Dendritic cell treated with granulocyte-macrophage colony-stimulating factor and Interleukin-4, amounts not matched to agents 40 ng/mL and 50 ng/mL, for 4 days (primary cell): ENCODE measurements around the gene CLCA2.

ENCODE experiments used
- H3K27ac Mint-ChIP-seq: one replicate; pipeline ENCODE4 v1.8.0; 2022; ENCODE audit warnings: mild to moderate bottlenecking, mixed read lengths
- H3K27me3 Mint-ChIP-seq: one replicate; pipeline ENCODE4 v1.8.0; 2022; ENCODE audit warnings: mild to moderate bottlenecking, mixed read lengths
- H3K36me3 Mint-ChIP-seq: one replicate; pipeline ENCODE4 v1.8.0; 2022; ENCODE audit warnings: low read depth, mixed read lengths
- H3K4me1 Mint-ChIP-seq: one replicate; pipeline ENCODE4 v1.8.0; 2022; ENCODE audit warnings: low read depth, mixed read lengths
- H3K4me3 Mint-ChIP-seq: one replicate; pipeline ENCODE4 v1.8.0; 2022; ENCODE audit warnings: mild to moderate bottlenecking, moderate library complexity, mixed read lengths
- H3K9me3 Mint-ChIP-seq: one replicate; pipeline ENCODE4 v1.8.0; 2022; ENCODE audit warnings: mixed read lengths
- intact Hi-C: fragments of 100-400 bp; cut with micrococcal nuclease; formaldehyde crosslinking; loops from one replicate; pipeline ENCODE4 v1.15.0; 2022

CLCA2 gene, protein sequence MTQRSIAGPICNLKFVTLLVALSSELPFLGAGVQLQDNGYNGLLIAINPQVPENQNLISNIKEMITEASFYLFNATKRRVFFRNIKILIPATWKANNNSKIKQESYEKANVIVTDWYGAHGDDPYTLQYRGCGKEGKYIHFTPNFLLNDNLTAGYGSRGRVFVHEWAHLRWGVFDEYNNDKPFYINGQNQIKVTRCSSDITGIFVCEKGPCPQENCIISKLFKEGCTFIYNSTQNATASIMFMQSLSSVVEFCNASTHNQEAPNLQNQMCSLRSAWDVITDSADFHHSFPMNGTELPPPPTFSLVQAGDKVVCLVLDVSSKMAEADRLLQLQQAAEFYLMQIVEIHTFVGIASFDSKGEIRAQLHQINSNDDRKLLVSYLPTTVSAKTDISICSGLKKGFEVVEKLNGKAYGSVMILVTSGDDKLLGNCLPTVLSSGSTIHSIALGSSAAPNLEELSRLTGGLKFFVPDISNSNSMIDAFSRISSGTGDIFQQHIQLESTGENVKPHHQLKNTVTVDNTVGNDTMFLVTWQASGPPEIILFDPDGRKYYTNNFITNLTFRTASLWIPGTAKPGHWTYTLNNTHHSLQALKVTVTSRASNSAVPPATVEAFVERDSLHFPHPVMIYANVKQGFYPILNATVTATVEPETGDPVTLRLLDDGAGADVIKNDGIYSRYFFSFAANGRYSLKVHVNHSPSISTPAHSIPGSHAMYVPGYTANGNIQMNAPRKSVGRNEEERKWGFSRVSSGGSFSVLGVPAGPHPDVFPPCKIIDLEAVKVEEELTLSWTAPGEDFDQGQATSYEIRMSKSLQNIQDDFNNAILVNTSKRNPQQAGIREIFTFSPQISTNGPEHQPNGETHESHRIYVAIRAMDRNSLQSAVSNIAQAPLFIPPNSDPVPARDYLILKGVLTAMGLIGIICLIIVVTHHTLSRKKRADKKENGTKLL

DNA sequence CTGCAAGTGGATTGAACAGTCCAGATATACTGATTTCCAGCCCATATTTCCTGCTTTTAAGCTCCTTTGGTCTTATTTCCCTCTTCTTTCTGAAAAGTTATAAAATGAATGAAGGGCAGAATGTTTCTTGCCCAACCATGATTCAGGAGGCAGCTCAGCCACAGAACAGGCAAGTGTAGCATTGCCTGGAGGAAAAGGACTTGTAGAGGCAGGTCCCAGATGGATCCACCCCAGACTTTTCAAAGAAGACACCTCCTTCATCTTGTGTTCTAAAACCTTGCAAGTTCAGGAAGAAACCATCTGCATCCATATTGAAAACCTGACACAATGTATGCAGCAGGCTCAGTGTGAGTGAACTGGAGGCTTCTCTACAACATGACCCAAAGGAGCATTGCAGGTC is at the start of gene CLCA2:
TSS of gene CLCA2 (plus strand) at position 299 of the 400 bp plus-strand sequence. CDS start at position 376, 77 bp downstream.
- H3K4me3 Mint-ChIP-seq: no peak within 1 kb of the TSS
- H3K4me1 Mint-ChIP-seq: peaks cover 11% of the 10 kb centered on the region
- intact Hi-C loops: no loop called here
- no peaks in the 10 kb centered on the region for H3K36me3 Mint-ChIP-seq
- H3K27me3 Mint-ChIP-seq: peaks cover 2% of the 10 kb centered on the region
- no peak within 1 kb of the TSS for H3K27ac Mint-ChIP-seq
- no peaks in the 10 kb centered on the region for H3K9me3 Mint-ChIP-seq

DNA sequence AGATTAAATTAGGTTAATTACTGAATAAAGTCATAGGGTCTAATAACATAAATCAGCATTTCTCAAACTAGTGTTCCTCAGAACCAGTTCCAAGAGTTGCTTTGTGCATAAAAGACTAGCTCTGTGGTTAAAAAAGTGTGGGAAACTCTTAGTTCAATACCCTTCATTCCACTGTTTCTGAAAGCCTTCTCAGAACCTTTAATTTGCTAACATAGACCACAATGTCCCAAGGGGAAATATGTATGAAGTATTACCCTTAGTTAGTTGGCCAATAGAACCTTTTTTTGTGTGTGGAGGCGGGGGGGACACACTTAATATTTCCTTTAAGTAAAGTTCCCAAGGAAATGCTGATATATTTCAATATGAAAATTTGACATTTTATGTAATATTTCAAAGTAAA is 48.3 kb upstream of the CLCA2 start:
- intact Hi-C loops: no loop called here
- Mint-ChIP-seq H3K36me3 (peaks cover 17% of the 10 kb centered on the region), H3K27ac (no peak overlapping the region), H3K4me3 (no peak overlapping the region), H3K9me3 (peaks cover 26% of the 10 kb centered on the region), H3K27me3 (no peaks in the 10 kb centered on the region), H3K4me1 (no peaks in the 10 kb centered on the region)

DNA sequence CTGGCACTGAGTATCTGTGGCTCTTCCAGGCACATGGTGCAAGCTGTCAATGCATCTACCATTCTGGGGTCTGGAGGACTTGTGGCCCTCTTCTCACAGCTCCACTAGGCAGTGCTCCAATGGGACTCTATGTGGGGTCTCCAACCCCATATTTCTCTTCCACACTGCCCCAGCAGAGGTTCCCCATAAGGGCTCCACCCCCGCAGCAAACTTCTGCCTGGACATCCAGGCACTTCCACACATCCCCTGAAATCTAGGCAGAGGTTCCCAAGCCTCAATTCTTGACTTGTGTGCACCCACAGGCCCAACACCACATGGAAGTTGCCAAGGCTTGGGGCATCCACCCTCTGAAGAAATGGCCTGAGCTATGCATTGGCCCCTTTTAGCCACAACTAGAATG is 46.6 kb upstream of the CLCA2 start:
- Mint-ChIP-seq H3K9me3 (peaks cover 26% of the 10 kb centered on the region), H3K36me3 (peaks cover 17% of the 10 kb centered on the region), H3K27me3 (no peaks in the 10 kb centered on the region), H3K4me3 (no peak overlapping the region), H3K27ac (no peak overlapping the region), H3K4me1 (no peaks in the 10 kb centered on the region)
- intact Hi-C loops: no loop called here

DNA sequence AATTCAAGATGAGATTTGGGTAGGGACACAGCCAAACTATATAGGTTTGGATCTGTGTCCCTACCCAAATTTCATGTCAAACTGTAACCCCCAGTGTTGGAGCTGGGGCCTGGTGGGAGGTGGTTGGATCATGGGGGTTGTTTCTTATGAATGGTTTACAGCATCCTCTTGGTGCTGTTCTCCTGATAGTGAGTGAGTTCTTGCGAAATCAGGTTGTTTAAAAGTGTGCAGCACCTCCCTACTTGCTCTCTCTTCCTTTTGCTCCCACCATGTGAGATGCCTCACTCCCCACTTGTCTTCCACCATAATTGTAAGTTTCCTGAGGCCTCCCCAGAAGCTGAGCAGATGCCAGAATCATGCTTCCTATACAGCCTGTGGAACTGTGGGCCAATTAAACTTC is 45.2 kb upstream of the CLCA2 start:
- H3K27me3 Mint-ChIP-seq: no peaks in the 10 kb centered on the region
- peaks cover 26% of the 10 kb centered on the region for H3K9me3 Mint-ChIP-seq
- H3K4me3 Mint-ChIP-seq: no peak overlapping the region
- H3K36me3 Mint-ChIP-seq: peaks cover 17% of the 10 kb centered on the region
- H3K27ac Mint-ChIP-seq: no peak overlapping the region
- intact Hi-C loops: no loop called here
- no peaks in the 10 kb centered on the region for H3K4me1 Mint-ChIP-seq

DNA sequence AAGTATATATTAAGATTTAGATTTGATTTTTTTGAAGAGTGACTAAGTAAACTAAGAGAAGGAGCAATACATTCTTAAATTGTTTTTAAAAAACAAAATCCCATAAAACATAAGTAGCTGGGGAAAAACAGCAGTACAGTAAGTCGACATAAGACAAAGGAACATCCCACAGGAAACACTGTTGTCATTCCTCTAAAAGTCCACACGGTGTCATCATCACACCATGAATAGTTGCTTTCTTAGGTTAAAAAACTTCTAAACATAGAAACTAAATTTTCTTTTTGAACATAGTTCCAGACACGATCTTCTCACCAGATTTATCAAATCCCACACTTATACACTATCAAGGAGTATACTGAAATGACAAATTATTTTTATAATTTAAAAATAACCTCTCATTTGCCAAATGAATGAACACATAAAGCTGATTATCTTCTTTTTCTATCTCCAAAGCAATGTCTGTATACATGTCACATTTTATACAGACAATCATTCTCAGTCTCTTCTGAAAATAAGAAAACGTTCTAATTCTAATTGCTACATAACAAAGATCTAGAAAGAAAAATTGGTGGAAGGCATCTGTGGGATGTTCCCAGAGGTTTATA is 43.6 kb upstream of the CLCA2 start:
- intact Hi-C loops: loop anchor here (2.0 to 5.0 kb wide), 3 partner anchors 128 to 702 kb away; no protein-coding TSS in a partner anchor
- no peaks in the 10 kb centered on the region for H3K4me1 Mint-ChIP-seq
- no peak overlapping the region for H3K27ac Mint-ChIP-seq
- H3K4me3 Mint-ChIP-seq: no peak overlapping the region
- H3K36me3 Mint-ChIP-seq: peaks cover 17% of the 10 kb centered on the region
- H3K27me3 Mint-ChIP-seq: no peaks in the 10 kb centered on the region
- H3K9me3 Mint-ChIP-seq: peaks cover 26% of the 10 kb centered on the region

DNA sequence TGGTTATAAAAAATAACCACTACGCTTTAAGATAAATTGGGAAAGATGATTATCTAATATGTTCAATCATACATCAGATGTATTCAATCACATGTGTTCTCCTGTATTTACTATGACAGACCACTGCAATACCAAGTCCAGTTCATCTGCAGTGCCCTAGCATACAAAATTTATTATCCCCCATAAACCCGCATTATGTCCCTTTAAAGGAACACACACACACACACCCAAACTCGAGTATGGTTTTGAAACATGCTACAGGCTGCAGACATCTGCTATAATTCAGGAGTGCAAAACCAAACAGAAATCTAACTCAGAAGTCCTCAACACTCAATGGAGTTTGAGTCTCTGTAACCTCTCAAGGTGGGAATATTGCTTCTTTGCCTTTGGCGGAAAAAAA is 42.7 kb upstream of the CLCA2 start:
- Mint-ChIP-seq H3K4me1 (no peaks in the 10 kb centered on the region), H3K4me3 (no peak overlapping the region), H3K27ac (no peak overlapping the region), H3K9me3 (peaks cover 26% of the 10 kb centered on the region), H3K36me3 (peaks cover 17% of the 10 kb centered on the region), H3K27me3 (no peaks in the 10 kb centered on the region)
- intact Hi-C loops: loop anchor here (2.0 to 5.0 kb wide), 3 partner anchors 128 to 701 kb away; no protein-coding TSS in a partner anchor

DNA sequence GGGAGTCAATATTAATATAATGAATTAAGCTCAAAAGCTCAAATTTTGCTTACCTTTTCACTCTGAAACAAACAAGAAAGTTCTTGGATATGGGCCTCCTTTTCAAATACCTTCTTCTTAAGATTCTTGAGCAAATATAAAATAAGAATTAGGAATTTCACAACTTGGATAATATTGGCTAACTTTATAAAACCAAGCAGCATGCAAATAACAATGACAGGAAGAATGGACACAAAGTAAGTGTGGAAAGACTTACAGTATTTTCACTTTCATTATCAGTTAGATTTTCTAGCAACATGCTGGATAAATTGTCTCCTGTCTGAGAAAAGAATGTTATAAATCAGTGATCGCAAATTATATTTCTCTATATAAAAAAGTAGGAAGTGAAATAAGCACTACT is 41.1 kb upstream of the CLCA2 start:
- no peak overlapping the region for H3K27ac Mint-ChIP-seq
- peaks cover 11% of the 10 kb centered on the region for H3K9me3 Mint-ChIP-seq
- no peak overlapping the region for H3K4me3 Mint-ChIP-seq
- no peaks in the 10 kb centered on the region for H3K4me1 Mint-ChIP-seq
- H3K27me3 Mint-ChIP-seq: no peaks in the 10 kb centered on the region
- intact Hi-C loops: loop anchor here (5.0 kb wide), 2 partner anchors 449 to 699 kb away; no protein-coding TSS in a partner anchor
- peaks cover 2% of the 10 kb centered on the region for H3K36me3 Mint-ChIP-seq

DNA sequence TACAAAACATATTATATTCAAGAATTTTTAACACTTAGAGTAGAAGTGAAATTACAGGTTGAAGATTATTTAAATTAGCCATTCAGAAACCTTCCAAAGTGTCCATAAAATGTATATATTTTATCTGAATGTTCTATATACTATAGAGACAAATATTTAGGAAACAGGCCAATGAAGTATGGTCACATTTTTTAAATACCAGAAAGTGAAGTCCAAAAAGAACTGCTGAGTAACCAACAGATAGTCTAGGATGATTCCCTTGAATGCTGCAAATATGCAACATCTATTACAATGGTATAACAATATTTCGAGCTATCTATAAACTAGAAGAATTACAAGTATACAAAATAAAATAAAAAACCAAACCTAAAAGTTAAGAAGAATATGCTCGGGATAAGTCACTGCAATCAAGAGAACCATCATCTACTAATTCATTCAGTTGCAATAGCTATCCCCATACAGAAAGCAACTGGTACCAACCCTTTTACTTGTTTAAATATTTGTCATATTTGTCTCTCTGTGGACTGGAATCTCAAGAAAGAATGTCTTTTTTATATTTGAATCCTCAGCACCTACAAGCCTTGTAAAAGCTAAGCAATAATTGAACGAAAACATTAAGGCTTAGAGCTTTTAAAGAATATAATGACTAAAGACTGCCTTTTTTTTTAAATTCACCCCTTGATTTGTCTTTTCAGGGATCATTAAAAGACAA is 35.9 kb upstream of the CLCA2 start:
- intact Hi-C loops: loop anchor here (5.0 kb wide), 1 partner anchor 314 kb away; the partner anchor contains the start of gene SH3GLB1
- Mint-ChIP-seq H3K27ac (no peak overlapping the region), H3K9me3 (no peaks in the 10 kb centered on the region), H3K36me3 (no peaks in the 10 kb centered on the region), H3K4me3 (no peak overlapping the region), H3K27me3 (no peaks in the 10 kb centered on the region), H3K4me1 (peaks cover 8% of the 10 kb centered on the region)

DNA sequence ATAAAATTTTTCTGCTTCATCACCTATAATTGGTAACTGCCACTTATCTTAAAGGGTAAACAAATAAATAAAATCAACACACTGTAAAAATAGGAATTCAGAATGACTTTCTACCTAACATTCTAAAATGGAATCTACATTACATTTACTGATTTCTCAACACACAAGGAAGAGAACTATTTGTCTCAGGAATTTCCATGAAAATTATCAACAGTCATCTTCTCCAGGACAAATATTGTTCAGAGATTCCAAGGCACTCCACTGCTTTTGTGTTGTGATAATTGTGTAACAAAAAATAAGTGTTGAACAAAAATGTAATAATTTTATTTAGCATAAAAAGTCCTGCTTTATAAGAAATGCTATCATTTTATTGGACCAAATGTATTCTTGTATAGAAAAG is 35.2 kb upstream of the CLCA2 start:
- Mint-ChIP-seq H3K36me3 (no peaks in the 10 kb centered on the region), H3K27me3 (no peaks in the 10 kb centered on the region), H3K9me3 (no peaks in the 10 kb centered on the region), H3K4me3 (no peak overlapping the region), H3K4me1 (peaks cover 8% of the 10 kb centered on the region), H3K27ac (no peak overlapping the region)
- intact Hi-C loops: loop anchor here (5.0 kb wide), 1 partner anchor 314 kb away; the partner anchor contains the start of gene SH3GLB1

DNA sequence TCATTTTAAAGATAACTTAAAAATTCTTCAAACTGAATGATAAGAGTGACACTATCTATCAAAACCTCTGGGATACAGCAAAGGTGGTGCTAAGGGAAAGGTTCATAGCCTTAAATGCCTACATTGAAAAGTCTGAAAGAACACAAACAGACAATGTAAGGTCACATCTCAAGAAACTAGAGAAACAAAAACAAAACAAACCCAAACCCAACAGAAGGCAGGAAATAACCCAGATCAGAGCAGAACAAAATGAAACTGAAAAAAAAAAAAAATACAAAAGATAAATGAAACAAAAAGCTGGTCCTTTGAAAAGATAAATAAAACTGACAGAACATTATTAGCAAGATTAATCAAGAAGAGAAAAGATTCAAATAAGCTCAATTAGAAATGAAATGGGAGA is 34.7 kb upstream of the CLCA2 start:
- H3K27ac Mint-ChIP-seq: peak overlapping the region; percentile 18
- H3K9me3 Mint-ChIP-seq: no peaks in the 10 kb centered on the region
- H3K4me3 Mint-ChIP-seq: no peak overlapping the region
- intact Hi-C loops: loop anchor here (5.0 kb wide), 1 partner anchor 313 kb away; the partner anchor contains the start of gene SH3GLB1
- H3K27me3 Mint-ChIP-seq: no peaks in the 10 kb centered on the region
- H3K4me1 Mint-ChIP-seq: peaks cover 9% of the 10 kb centered on the region
- H3K36me3 Mint-ChIP-seq: no peaks in the 10 kb centered on the region

DNA sequence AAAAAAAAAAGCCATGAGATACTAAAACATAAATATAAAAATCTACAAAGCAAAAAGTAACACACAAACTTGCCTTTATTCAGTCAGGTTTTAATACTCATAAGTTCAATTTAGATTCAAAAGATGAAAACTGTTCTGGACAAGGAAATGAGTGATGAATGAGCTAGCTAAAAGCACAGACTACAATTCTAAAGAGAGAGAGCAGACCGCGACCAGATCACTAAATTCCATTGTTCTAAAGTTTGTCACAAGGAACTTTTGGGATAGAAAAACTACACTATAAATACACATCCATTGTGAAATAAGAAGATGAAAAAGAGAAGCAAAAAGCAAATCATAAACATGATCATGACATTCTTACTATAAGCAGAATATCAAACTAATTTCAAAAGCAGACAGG is 29.6 kb upstream of the CLCA2 start:
- intact Hi-C loops: loop anchor here (10.0 kb wide), 1 partner anchor 520 kb away; the partner anchor contains the start of genes HS2ST1 and SELENOF
- H3K4me1 Mint-ChIP-seq: peaks cover 20% of the 10 kb centered on the region
- H3K36me3 Mint-ChIP-seq: peaks cover 6% of the 10 kb centered on the region
- H3K9me3 Mint-ChIP-seq: no peaks in the 10 kb centered on the region
- H3K27ac Mint-ChIP-seq: no peak overlapping the region
- H3K4me3 Mint-ChIP-seq: no peak overlapping the region
- H3K27me3 Mint-ChIP-seq: no peaks in the 10 kb centered on the region

DNA sequence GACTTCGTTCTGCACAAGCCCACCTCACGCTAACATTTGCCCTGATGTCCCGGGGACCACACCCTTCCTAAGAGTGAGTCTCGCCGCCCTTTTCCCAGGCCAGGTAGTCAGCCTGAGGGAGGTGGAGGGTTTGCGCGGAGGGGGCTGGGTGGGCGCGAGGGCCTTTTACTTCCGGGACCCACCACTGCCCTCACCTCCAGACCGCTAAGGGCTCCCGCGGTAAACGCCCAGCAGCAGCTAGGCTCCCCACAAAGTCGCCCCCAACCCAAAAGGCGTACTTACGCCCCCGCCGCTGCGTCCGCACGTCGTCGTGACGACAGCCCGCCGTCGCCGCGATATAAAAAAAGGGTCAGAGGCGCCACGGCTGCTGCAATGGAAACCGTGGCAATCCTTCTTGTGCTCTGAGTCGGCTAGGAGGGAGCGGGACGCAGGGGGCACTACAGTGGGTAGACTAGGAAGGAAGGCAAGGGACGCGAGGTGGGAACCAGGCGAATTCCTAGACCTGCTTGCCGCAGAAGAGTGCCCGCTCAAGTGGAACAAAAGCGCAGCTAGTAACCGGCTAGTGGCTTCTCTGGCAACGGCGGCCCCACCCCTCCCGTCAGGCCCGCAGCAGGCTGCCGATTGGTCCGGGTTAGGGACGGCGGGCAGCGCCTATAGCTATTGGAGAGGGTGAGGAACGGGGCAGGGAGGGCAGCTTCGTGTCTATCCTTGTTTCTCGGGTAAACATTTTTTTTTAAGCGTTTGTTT is 28.0 kb upstream of the CLCA2 start, which contains the start of gene ODF2L:
TSS of gene ODF2L (minus strand) at position 573 of the 747 bp plus-strand sequence. CDS start 9,296 bp downstream, outside the sequence.
- Mint-ChIP-seq H3K27me3 (no peaks in the 10 kb centered on the region), H3K9me3 (no peaks in the 10 kb centered on the region), H3K4me1 (peaks cover 15% of the 10 kb centered on the region), H3K4me3 (peak within 1 kb of the TSS; percentile 86), H3K36me3 (peaks cover 6% of the 10 kb centered on the region), H3K27ac (peak within 1 kb of the TSS; percentile 86)
- intact Hi-C loops: loop anchor here (10.0 kb wide), 1 partner anchor 519 kb away; the partner anchor contains the start of genes HS2ST1 and SELENOF
